Adipose tissue (tissue), 3 donors: ENCODE measurements around the gene GSDMA. TPM values are rescaled to one million over a fixed set of nuclear protein-coding genes. Genes with fewer than 3 reads are reported as not detected.
"Not testable (repeated sequence)": the region's sequence is repeated elsewhere in the genome, so short reads cannot be mapped to it uniquely, and the experiment has no call there.

Experiments used
- H3K27ac ChIP-seq: one replicate; pipeline ENCODE4 v1.5.1; 2013; ENCODE audit warnings: low read depth, low read length
- WGBS, 3 donors: extraction: QIAGEN DNeasy Blood & Tissue Kit; methylation state at CpG; one replicate each; pipeline ENCODE4 v1.1.7; 2013; 5-methylcytosine and 5-hydroxymethylcytosine counted together
- polyA plus RNA-seq, 3 donors: library from polyadenylated mRNA; stranded (reverse); fragments of 200-250 nt; gene quantifications; one replicate each; pipeline ENCODE4 v1.2.3, GENCODE V29; 2013
- donor health status: healthy with polysubstance abuse.
- donor health status: Bipolar disorder and iron deficiency.
- donor health status: healthy.

GSDMA gene
- polyA plus RNA-seq, 3 donors, result 0.14 to 0.91 (median 0.22) TPM

DNA sequence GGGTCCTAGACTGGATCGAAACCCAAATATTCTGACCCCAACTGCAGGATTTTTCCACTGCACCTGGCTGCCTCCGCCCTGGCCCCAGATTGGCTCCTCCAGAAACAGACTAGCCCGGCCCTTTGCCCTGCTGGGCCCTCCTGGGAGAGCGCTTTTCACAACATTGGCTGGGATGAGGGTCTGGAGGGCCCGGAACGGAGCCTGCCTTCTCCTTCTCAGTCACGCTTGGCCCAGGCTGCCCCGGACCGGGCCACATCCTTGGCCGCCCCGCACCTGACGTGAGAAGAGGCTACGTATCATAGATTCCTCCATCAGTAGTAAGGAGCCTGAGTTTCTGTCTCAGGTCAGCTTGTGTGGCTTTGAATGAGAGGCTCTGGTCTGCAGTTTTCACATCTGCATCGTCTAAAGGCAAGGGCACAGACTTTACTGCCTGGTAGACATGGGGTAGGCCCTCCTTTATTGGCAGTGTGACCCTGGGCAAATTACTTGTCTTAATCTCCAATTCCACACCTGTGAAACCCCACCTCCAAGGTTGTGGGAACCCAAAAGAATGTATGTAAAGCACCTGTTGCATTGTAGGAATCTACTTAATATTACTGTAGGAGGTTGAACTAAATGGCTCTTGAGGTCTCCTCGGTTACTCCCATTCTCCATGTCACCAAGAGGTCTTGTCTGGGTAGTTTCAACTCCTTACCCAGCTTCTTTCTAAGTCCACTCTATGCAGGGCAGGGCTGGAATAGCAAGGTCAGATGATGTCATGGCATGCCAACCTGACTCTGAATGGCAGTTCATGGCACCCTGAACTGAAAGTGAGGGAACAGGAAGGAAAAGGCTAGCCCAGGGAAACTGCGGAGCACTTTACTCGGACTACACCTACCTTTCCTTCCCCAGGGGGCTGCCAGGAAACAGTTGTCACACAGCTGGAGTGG, 34.6 kb upstream of the GSDMA start:
- H3K27ac ChIP-seq, result peak overlapping the region; percentile 71
- 21 to 32% (median 31%) methylated on average over 17 of the region's 17 CpGs for WGBS, 3 donors

DNA sequence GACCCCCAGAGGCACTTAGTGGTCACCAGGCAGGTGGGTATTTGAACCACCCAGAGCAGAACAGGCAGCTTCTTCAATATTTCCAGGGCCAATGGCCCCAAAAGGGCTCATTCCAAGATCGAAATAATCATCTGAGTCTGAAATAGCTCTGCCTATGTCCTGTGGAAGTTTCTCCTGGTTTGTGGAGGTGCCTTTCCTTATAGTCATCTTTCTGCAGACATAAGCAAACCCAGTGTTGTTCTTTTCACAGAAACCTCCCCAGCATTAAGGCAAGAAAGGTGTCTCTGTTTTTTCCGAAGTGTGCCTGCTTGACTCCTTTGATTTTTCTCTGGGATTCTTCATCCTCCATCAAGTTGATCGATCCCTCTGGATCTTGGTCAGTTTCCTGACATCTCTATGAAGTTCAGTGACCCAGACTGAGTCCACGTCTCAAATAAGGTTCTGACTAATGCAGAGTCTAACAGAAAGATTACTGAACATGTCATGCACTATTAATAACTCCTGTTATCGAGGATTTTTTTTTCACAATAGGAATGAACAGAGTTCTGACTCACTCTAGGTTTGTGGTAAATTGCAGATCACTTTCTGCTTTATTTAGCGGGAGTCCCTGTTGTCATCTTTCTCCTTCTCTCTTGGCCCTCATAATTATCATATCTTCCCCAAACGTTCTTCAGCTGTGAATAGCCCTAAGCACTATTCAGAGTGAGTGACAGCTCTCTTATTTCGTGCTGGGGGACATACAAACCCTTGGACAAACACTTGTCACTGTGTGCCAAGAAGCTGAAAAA, 33.8 kb upstream of the GSDMA start:
- 45 to 62% (median 60%) methylated on average over 8 of the region's 8 CpGs for WGBS, 3 donors
- no peak overlapping the region for H3K27ac ChIP-seq

DNA sequence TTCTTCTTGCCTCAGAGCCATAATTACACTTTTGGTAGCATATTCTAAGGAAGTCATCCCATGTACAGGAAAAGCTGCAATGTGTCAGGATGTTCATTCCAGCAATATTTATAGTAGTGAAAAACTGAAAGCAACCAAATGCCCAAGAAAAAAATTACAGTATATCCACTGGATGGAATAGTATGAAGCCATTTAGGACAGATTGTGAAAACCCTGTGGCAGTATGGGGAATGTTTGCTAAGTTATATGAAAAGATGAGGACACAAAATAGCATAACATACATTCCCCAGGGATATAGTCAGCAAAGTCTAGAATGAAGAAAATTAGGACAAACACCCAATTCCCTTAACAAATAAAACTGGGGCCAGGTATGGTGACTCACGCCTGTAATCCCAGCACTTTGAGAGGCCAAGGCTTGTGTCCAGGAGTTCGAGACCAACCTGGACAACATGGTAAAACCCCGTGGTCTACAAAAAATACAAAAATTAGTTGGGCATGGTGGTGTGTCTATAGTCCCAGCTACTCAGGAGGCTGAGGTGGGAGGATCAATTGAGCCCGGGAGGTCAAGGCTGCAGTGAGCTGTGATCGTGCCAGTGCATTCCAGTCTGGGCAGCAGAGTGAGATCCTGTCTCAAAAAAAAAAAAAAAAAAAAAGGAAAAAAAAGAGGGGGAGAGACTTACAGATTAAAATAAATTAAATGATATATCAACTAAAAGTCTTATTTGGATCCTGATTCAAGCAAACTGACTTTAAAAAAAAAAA, 33.0 kb upstream of the GSDMA start:
- H3K27ac ChIP-seq, result no peak overlapping the region
- 89 to 94% (median 92%) methylated on average over 4 to 5 of the region's 5 CpGs for WGBS, 3 donors

DNA sequence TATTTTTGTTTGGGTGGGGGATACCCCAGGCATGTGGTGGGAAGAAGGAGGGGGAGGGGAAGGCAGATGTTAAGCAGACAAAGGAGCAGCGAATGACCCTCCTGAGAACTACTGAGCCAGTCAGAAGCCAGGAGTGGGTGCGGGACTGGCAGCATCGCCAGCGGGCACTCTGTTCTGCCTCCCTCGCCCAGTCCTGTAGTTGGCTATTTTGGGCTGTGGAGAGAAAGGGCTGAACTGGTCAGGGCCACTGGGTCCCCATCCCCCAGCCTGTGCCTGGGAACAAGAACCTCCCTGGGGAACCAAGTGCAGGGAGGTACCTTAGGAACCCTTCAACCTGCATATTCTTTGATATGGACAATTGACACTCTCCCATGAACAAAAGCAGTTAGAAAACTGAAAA, 28.9 kb upstream of the GSDMA start:
- 72 to 84% (median 80%) methylated on average over 5 of the region's 5 CpGs for WGBS, 3 donors
- H3K27ac ChIP-seq, result no peak overlapping the region

DNA sequence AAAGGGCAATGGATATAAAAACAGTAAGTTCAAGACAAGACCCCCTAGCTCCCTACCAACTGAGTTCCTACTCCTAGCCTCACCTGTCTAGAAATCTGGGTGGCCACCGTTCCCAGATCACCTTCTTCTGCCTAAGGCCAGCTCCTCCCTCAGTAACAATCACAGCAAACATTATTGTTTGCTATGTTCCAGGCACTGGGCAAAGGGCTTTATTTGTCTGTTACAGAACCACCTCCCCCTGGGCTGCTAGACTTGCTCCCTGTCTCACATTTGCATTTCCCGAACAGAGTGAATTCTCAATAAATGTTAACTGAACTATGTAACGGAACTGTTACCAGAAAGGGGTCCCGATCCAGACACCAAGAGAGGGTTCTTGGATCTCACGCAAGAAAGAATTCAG, 28.5 kb upstream of the GSDMA start:
- 75 to 85% (median 78%) methylated on average over 5 of the region's 5 CpGs for WGBS, 3 donors
- no peak overlapping the region for H3K27ac ChIP-seq

DNA sequence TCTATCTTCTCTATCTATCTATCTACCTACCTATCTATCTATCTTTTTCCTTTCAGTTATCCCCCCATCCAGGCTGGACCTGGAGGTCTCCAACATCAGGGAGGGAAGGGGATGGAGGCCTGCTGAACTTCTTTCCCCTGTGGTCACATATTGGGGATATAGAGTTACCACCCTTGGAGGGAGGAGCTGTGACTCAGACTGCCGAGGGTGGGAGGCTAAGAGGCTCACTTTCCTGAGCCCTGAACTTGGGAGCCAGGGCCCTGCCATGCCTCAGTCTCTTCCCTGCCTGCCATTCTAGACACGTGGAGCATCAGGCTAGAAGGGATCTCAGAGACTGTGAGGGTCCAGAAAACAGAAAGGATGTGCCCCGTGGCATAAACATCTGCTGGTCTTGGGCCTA, 26.9 kb upstream of the GSDMA start:
- no peak overlapping the region for H3K27ac ChIP-seq
- 61 to 74% (median 68%) methylated on average over 3 of the region's 3 CpGs for WGBS, 3 donors

DNA sequence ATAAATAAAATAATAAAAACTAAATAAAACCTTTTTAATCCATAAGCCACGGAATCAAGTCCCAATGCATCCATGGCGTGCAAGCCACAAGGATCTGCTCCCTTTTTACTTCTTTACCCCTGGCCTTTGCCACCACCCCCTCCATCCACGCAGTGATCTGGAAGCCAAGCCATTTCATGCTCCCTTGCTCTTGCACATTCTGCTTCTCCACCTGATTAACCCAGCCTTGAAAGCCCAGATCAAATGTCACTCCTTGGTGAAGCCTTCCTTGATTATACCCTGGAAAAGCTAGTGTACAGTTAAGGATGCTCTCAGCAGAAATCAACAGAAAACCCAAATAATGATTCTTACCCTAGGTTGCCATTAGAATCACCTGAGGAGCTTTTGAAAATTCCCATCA, 25.4 kb upstream of the GSDMA start:
- WGBS, 3 donors, result 96% methylated on average over 3 of the region's 3 CpGs
- H3K27ac ChIP-seq, result no peak overlapping the region

DNA sequence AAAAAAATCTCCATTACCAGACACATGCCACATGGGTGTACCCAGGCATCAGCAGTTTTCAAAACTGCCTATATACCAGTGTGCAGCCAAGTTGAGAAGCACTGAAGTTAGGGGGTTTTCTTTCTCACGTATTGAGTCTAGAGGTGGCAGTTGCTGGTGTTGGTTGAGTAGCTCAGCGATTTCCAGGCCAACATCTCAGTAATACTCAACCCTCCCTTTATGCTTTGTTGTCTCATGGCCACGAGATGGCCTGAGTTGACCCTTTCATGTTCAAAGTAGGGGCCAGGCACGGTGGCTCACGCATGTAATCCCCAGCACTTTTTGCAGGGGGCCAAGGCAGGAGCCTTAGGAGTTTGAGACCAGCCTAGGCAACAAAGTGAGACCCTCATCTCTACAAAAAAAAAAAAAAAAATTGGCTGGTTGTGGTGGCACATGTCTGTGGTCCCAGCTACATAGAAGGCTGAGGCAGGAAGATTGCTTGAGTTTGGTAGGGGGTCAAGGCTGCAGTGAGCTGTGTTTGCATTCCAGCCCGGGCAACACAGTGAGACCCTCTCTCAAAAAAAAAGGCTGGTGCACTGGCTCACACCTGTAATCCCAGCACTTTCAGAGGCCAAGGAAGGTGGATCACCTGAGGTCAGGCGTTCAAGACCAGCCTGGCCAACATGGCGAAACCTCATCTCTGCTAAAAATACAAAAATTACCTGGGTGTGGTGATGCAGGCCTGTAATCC, 24.5 kb upstream of the GSDMA start:
- H3K27ac ChIP-seq, result no peak overlapping the region
- WGBS, 3 donors, result 67 to 79% (median 74%) methylated on average over 8 of the region's 8 CpGs

DNA sequence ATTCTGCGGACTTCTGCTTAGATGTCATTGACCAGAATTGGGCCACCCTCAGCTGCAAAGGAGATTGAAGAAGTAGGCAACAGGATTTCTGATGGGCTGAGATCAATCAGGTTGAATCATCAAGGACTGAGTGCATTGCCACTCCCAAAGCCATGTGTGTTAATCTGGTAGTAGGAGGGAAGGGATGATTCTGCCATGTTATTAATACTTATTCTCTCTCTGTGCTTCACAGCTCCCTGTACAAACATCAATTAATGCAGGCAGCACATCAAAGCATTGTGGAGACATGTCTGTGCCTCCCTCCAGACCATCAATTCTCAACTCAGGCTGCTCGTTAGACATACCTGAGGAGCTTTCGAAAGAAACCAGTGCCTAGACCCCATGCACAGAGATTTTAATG, 23.7 kb upstream of the GSDMA start:
- 84 to 90% (median 87%) methylated on average over 3 of the region's 3 CpGs for WGBS, 3 donors
- no peak overlapping the region for H3K27ac ChIP-seq

DNA sequence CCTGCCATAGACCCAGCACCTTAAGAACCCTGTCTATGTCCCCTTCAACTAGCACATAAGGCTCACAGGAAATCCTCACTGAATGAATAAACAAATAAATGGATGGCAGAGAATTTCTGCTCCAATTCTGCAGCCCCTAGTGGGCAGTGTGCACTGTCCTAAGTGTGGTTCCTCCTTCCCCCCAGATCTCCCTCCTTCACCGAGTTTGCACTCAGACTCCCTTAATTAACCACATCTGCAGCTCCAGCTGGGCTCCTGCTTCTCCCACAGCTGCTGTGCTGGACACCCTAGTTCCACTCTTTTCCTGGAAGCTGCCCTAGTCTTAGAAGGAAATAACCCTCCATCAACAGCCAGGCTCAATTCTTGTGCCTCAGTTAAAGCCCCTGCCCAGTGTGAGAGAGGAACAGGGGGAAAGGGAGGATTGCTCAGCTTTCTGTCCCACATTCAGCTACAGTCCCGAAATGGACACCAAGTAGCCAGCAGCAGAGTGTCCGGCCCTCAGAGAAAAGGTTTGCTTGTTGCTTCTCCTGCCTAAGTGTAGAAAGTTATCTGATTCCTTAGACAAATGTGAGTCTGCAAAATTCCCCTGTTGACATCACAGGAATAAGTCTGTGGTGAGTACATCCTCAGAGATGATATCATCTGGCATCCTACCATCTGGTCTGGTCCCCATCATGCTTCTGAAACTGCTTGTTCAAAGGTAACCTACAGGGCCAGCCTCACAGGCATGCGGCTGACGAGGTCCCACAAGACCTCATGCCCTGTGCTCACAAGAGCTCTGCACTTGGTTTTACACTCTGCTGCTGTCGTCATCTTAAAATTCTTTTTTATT, 23.0 kb upstream of the GSDMA start:
- no peak overlapping the region for H3K27ac ChIP-seq
- 46 to 56% (median 51%) methylated on average over 6 of the region's 6 CpGs for WGBS, 3 donors

DNA sequence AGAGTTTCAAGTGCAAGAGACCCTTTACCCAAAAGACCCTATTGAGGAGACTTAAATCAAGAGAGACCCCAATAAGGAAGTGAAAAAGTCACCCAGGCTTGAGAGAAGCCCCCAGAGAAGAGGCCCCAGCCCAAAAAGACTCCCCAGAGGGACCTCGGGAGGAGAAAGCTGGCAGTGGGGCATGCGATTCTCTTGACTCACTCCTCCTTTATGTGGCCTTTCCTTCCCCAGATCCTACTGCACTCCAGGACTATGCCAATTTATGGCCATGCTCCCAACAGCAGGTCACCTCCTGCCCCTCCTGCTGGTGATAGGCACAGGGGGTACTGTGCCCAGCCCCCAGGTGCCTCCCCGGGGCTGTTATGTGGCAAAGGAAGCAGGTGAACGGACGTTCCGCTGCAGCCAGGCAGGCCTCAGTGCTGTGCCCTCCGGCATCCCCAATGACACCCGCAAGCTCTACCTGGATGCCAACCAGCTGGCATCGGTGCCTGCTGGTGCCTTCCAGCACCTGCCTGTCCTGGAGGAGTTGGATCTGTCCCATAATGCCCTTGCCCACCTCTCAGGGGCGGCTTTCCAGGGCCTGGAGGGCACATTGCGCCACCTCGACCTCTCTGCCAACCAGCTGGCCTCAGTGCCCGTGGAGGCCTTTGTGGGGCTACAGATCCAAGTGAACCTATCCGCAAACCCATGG, 19.0 kb upstream of the GSDMA start:
- 87 to 91% (median 88%) methylated on average over 14 of the region's 14 CpGs for WGBS, 3 donors
- H3K27ac ChIP-seq, result no peak overlapping the region

DNA sequence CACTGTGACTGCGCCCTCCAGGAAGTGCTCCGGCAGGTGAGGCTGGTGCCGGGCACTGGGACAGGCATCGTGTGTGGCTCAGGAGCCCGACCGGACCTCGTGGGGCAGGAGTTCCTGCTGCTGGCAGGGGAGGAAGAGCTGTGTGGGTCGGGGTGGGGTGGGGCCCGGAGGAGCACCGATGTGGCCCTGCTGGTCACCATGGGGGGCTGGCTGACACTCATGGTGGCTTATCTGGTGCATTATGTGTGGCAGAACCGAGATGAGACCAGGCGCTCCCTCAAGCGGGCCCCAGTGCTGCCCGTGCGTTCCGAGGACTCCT, 18.5 kb upstream of the GSDMA start:
- WGBS, 3 donors, result 83 to 87% (median 86%) methylated on average over 16 of the region's 16 CpGs
- no peak overlapping the region for H3K27ac ChIP-seq

DNA sequence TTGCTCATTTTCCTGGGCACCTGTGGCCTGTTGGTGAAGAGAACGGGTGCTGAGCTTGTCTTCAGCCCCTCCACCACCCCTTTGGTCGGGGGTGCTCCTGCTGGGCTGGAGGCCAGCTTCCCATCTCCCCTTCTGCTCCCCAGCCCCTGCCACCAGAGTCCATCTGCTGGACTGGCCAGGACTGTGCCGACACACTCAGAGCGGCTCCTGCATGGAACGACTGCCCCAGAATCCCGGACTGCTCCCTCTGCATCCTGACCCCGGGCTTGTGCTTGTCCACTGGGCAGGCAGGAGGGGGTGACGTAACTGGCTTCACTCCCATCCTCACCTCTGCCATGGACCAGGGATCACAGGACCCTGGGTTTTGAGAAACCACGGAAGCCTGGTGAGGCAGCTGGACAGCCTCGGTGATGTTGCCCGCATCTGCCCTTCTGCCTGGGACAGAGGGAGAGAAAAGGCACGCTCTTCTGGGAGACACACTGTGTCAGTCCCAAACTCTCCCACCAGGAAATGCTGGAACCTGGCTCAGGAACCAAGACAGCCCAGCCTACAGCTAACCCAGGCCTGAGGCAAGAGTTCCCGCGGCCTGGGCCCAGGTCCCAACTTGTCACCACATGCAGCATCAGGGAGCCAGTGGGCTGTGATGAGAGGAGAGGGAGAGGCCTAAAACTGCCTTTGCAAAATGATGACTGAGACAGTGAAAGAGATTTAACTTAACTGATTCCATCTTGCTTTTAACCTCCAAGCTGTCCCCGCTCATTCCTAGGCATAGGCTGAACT, 16.1 kb upstream of the GSDMA start:
- H3K27ac ChIP-seq, result no peak overlapping the region
- 82 to 88% (median 85%) methylated on average over 12 to 15 of the region's 15 CpGs for WGBS, 3 donors

DNA sequence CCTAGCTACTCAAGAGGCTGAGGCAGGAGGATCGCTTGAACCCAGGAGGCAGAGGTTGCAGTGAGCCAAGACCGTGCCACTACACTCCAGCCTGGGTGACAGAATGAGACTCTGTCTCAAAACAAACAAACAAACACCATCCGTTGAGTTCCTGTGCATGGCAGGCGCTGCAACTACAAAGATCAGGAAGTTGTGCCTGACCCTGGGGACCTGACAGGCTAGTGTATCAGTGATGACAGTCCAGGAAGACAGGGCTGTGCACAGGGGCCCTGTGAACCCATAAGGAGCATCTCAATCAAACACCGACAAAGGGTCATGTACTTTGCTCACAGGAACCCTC, 14.3 kb upstream of the GSDMA start:
- 64 to 79% (median 79%) methylated on average over 5 of the region's 5 CpGs for WGBS, 3 donors
- not testable (repeated sequence) for H3K27ac ChIP-seq

DNA sequence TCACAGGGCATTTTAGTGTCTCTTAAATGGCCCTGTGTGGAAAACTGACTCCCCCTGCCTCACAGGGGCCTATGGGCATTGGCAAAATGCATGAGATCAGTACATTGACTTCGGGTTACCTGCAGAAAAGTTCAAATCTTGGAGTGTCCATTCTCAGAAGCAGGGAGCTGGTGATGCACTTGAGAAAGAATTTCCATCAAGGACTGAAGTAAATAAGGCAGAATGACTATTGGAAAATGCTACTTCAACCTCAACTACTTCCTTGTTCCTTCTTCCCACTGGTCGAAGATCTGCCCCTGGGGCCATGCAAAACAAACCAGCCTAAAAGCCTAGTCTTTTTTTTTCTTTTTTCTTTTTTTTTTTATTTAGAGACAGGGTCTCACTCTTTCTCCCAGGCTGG, 13.8 kb upstream of the GSDMA start:
- H3K27ac ChIP-seq, result no peak overlapping the region
- 62 to 85% (median 71%) methylated on average over 2 of the region's 2 CpGs for WGBS, 3 donors

DNA sequence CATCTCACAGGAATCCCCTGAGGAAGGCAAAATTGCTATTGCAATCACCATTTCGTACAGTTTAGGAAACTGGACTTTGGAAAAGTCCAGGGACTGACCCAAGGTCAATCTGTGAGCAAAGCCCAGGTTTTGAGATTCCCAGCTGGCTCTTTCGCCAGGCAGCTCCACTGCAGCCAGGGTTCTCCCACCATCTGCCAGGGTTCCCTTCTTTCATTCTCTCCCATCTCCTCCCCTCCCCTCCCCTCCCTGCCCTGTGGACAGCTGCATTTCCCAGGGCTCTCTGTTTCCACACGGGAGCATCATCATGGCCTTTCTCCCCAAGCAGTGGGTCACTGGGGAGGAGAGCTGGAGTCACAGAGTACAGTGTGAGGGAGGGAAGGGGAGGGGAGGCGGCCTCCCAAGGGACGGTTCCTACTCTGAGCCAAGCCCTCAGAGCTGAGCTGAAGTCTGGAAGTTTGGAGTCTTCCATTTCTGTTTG, 11.9 kb upstream of the GSDMA start:
- 38 to 55% (median 55%) methylated on average over 5 of the region's 5 CpGs for WGBS, 3 donors
- no peak overlapping the region for H3K27ac ChIP-seq
